Activated CD4-positive, alpha-beta T cell treated with anti-CD3 and anti-CD28 coated beads for 24 hours (primary cell): ENCODE measurements around the gene PFDN4.

Source experiments
- DNase-seq, 2 donors: peaks; one replicate each; pipeline ENCODE4 v3.0.0-alpha.2; 2020; ENCODE audit warnings: low read depth in 2 of 2

Gene PFDN4

GRCh38 chr20:54267483-54268003 is 59.7 kb downstream of the PFDN4 start:
- no peak for DNase-seq

- DNase-seq: no peak
These were observed 61.1 kb downstream of the PFDN4 start for GRCh38 chr20:54268941-54269340.
